Measurements from ENCODE around the gene AFAP1.
A peak's percentile ranks its signal among the peaks of the same experiment; 100 is the strongest.

AFAP1 gene

GRCh38 chr4:7841071-7841470 is 98.6 kb downstream of the AFAP1 start:
- no peak for DNase-seq (ENCODE audit: low read depth)

- DNase-seq (ENCODE audit: low read depth), result no peak
Measured at GRCh38 chr4:7839856-7840255, 99.8 kb downstream of the AFAP1 start.

DNA sequence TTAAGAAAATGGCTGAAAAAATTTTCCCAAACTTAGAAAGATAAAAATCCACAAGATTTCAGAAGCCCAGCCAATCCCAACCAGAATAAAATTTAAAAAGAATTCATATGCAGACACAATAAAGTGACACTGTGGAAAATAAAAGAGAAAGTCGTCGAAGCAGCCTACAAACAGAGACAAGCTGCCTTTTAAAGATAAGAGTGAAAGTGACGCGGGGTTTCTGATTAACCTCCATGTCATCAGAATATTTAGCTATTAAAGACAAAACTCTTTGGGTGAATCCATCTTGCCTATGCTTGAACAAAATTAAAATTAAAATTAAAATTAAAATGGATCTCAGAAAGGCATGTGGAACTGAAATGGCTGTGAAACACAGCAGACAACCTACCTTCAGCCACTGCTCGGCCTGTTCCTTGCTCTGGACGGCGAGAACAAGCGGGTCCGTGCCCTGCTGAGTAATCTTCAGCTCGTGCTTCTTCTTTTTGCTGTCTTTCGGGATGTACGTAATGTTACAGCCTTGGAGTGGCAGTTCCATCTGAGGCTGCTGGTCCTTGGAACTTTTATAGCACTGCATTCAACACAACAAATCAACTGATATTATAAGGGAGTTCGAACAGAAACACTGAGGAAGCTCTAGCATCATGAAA is 101.4 kb downstream of the AFAP1 start:
- no peak for DNase-seq (ENCODE audit: low read depth)

GRCh38 chr4:7837597-7838135 is 102.0 kb downstream of the AFAP1 start:
- no peak for DNase-seq (ENCODE audit: low read depth)

- no peak for DNase-seq (ENCODE audit: low read depth)
Measured at GRCh38 chr4:7831858-7832730, 107.6 kb downstream of the AFAP1 start.

- peak; percentile 93 for DNase-seq (ENCODE audit: low read depth)
Measured at GRCh38 chr4:7831330-7831729, 108.3 kb downstream of the AFAP1 start.

GRCh38 chr4:7830747-7831146 is 108.9 kb downstream of the AFAP1 start:
- no peak for DNase-seq (ENCODE audit: low read depth)

DNA sequence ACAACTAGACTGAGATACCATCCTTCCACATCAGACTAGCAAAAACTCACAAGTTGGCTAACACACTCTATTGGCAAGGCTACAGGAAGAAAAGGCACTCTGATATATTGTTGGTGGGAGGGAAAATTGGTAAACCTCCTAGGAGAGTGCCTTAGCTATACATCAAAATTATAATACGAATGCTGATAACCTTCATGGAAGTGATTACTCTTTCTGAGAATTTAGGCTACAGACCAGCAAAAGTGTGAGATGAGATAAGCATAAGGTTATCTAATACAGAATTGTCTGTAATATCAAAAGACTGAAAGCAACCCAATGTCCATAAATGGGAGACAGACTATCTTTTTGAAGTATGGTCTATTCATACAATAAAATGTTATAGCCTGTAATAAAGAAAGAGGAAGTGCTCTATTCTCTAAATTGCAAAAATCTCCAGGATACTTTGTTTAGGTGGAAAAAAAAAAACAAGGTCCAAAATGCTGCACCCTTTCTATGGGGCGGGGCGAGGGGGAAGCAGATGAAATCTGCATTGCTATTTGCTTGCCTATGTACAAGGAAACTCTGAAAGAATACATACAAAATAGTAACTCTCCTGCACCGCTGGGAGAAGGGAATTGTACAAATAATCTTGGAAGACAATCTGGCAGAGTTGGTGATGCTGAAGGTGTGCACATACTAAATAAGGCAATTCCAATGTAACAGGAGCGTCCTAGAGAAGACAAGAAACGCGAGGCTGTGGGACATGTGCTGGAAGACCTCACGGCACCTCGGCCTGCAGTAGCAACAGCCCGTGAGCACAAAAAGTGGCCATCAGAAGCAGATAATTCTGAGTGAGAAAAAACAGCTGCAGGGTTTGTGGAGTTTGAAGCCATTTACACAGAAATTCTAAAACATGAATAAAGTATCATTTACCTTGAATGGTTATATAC is 109.7 kb downstream of the AFAP1 start:
- no peak for DNase-seq (ENCODE audit: low read depth)

DNA sequence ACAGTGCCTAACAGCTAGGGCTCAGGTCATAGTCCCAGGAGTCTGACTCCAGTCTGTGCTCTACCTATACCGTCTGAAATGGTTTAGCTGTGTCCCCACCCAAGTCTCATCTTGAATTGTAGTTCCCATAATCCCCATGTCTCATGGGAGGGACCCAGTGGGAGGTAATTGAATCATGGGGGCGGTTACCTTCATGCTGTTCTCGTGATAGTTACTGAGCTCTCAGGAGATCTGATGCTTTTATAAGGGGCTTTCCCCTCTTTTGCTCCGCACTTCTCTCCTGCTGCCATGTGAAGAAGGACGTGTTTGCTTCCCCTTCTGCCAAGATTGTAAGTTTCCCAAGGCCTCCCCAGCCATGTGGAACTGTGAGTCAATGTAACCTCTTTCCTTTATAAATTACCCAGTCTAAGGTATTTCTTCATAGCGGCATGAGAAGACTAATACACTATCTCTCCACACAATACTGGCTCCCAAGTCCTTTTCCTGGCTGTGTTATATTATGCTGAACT is 110.8 kb downstream of the AFAP1 start:
- peak; percentile 80 for DNase-seq (ENCODE audit: low read depth)

GRCh38 chr4:7828011-7828720 is 111.5 kb downstream of the AFAP1 start:
- DNase-seq (ENCODE audit: low read depth), result peak; percentile 100

DNA sequence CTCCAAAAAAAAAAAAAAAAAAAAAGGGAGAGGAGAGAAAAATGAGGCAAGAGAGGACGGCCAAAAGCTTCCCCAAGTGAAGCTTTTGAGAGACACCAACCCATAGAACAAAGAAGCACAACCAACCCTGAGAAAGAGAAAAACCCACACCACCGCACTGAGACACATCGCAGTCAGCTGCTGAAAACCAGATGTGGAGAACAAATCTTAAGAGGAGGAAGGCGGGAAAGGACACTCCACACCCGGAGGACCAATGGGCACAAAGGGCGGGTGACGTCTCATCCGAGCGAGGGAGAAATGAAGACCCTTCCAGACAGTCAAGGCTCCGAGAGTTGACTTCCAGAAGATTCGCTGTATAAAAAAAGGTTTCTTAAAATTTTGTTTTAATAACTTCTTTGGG is 112.1 kb downstream of the AFAP1 start:
- DNase-seq (ENCODE audit: low read depth), result no peak

DNA sequence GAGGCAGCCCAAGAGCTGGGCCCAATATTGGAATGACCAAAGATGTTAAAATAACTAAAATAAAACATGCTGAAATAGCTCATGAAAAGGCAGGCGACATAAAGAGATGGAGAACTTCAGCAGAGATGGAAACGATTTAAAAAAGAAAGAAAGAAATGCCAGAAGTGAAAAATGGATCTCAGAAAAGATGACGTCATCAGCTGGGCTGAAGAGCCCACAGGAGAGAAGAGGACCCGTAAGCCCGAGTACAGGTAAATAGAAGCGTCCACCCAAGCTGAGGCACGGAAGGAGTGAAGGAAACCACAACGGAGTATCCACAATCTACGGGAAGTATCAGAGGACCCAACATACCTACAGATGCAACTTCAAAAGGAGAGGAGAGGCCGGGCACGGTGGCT is 112.8 kb downstream of the AFAP1 start:
- DNase-seq (ENCODE audit: low read depth), result no peak

DNA sequence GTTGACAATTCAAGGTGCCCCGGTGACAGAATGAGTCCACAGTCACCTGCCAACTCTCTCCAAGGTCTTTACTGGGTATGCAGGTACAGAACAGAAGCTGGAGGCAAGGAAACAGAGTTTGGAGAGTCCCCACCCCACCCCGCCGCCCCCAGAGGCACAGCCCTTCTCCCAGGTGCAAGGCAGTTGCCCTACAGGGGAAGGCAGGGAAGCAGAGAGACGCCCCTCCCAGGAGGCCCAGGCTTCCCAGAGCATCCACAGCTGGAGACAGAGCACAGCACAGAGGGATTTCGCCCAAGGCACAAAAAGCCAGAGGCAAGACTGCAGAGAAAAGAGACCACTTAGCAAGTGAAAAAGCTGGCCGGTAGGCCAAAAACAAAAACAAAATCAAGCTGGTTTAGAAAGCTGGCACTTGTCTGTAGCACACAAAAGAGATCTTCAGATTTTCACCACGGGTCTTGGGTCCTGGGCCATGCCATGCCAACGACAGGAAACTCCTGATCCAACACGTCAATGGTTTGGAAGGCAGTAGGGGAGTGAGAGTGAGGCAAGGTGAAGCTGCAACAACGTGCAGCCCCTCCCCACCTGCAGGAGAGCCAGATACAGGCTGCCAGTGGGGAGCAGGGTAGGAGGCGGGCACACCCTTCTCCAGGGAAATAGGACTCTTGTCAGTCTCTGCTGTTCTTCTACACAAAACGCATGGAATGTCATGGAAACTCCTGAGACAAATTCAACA is 113.3 kb downstream of the AFAP1 start:
- DNase-seq (ENCODE audit: low read depth), result no peak

DNA sequence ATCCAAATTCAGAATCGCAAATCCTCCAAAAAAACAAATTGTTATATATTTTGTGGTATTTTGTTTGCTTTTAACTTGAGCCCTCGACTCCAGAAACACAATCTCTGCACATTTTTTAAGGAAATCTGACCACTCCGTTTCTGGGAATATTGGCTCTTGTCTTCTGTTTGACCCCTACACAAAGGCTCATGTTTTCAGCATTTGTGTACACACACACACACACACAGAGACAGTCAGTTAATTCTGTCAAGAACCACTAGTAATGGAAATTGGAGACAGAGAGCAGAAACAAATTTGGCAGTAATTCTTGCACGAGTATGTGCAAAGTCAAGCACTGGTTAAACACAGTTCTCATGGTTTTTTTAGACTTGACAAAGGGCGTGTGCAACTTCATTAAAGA is 115.4 kb downstream of the AFAP1 start:
- no peak for DNase-seq (ENCODE audit: low read depth)

DNA sequence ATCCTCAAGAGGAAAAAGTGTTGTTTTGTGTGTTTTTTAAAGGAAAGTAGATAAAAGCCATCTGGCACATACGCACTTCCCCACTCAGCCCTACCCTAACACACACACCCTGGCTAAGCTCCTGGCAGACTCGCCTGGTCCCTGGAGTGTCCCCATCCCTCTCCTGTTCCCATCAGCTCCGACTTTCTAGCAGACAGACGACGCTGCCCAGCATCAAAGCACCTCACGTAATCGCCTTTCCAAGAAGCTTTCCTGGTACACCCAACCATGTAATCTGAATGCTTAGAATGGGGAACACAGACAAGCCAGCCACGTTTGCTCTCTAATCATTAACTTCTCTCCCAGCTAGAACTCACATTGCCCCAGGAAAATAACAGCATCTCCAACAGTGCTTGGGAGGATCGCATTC is 116.2 kb downstream of the AFAP1 start:
- DNase-seq (ENCODE audit: low read depth), result no peak

- no peak for DNase-seq (ENCODE audit: low read depth)
Measured at GRCh38 chr4:7822877-7823276, 116.8 kb downstream of the AFAP1 start.

- no peak for DNase-seq (ENCODE audit: low read depth)
Measured at GRCh38 chr4:7822137-7822505, 117.5 kb downstream of the AFAP1 start.

DNA sequence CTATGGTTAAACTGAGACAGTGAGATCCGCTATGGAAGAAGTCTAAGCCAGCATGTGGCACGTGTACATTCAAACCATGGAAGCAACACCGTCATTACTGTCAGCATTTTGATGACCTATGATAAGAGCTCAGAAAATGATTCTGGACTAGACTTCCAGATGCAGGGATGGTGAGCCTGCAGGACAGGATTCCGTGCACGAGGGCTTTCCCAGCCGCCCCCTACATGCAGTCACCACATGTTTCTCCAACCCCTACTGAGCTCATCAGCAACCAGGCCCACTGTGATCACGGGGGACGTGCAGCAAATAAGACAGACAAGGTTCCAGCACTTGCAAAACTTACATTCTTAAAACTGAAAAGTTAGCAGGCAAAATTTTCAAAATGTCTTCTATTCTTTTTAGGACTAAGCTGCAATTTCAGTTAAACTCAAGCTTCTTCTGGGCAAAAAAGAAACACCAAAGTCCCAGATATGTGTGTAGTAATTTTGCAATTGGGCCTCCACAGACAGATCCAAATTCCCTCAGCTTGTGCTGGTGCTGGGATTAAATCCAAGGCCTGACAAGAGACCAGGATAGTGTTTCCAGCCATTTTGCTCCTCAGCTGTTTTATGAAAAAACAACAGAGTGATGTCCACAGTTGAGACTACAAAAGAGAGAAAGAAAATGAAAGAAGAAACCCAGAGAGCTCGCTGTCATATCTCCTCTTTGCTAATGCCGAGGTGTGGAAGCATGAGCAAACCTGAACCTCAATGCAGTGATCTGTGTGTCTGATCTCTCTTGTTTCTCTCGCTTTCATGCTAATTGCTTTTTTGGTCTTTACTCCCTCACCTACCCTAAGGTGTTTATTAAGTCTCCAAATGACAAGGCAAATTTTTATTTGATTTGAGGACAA is 118.2 kb downstream of the AFAP1 start:
- DNase-seq (ENCODE audit: low read depth), result no peak

DNA sequence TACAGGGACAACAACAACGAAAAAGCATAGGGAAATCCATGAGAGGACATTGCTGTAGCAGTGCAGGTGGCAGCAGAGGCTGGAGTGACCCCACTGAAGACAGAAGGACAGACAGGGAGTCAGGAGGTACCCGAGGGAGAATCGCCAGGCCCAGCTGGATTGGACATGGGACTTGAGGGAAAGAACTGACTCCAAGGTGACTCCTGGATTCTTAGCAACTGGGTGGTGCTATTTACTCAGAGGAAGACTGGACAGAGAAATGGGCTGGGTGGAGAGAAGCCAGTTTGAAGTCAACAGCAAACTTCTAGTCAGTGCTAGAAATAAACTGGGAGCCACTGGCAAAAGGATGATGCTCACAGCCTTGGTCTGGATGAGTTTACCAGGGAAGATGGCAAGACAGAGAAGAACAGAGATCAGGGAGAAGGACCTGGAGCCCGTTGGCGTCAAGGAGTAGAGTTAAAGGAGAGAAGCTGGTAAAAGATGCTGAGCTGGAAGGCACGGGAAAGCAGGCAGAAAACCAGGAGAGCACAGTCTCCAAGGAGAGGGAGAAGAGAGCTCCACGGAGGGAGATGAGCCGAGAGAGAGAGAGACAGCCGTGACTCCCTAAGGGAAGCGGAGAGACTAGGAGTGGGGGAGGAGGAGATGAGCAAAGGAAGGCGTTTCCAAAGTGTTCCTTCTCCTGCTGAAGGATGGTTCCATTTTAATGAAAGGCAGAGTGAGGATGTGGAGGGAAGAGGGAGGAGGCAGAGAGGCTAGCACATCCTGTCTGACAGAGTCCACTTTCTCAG is 119.4 kb downstream of the AFAP1 start:
- no peak for DNase-seq (ENCODE audit: low read depth)

Measured in EH (cell line).